ENCODE data around the gene ZMIZ1.

ZMIZ1 gene

DNA sequence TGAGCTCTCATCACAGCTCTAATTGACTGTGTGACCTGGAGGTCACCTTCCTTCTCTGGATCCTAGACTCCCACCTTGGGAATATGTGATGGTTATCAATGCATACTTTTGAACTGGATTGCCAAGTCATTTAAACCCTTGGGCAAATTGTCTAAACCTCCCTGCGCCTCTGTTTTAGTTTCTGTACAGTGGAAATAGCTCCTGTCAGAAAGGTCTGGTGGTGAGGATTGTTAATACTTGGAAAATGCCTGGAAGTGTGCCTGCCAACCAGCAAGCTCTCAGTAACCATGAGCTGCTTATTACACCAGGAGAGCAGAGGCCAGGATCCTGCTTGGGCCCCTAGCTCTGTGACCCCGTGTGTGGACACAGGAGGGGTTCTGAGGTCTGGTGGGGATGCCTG lies 169.8 kb downstream of the ZMIZ1 start:
- no peak for DNase-seq

DNA sequence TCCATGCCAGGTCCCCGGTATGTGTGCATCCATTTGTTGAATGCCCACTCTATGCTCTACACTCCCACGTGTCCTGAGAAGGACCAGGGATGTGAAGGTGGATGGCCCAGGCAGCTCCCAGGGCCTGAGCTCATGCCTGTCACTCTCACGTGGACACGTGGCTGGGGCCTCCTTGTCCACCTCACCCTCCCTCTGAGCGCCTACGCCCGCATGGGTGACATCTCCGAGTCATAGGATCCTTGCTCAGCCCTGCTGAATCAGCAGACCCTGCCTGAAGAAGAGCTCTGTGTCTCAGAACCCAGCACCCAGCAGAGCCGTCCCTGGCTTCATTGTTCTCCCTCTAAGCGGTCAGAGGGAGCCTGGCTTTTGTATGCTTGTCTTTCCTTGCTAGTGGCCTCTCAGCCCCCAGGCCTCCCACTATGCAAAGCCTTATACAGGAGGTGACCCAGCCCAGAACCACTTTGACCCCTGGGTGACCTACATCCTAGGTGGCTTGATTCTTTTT lies 170.6 kb downstream of the ZMIZ1 start:
- DNase-seq: no peak

DNA sequence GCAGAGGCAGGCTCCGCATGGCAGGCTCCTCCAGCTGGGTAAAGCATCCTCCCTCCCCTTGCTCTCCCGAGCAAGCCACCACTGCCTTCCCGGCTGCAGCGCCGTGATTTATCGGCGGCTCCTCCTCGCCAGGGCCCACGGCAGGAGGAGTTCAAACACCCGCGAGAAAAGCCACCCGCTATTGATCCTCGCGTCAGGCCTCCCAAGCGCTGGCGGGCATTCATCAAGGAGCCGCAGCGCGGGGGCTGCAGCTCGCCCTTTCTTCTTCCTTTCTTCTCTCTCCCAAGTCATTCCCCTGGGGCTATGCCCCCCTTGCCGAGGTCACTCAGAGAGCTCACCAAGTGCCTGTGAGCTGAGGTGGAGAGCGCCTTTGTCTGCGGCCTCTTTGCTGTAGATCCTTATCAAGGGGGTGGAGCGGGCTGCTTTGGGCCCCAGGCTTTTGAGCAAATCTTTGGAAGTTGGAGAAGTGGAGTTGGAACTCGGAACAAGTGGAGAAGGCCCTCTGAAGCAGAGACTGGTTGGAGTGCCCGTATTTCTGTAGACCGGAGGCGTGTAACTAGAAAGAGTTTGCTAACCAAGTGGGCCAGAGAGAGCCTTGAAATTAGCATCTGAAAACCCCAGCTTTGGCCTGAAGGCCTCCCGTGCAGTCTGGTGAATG lies 171.3 kb downstream of the ZMIZ1 start:
- DNase-seq: no peak

- DNase-seq: no peak
Measured at GRCh38 chr10:79241629-79241989, 172.8 kb downstream of the ZMIZ1 start.

GRCh38 chr10:79241990-79242619 lies 173.3 kb downstream of the ZMIZ1 start:
- DNase-seq: peak; percentile 74

- peak; percentile 22 for DNase-seq
Measured at GRCh38 chr10:79242620-79243152, 173.9 kb downstream of the ZMIZ1 start.

DNA sequence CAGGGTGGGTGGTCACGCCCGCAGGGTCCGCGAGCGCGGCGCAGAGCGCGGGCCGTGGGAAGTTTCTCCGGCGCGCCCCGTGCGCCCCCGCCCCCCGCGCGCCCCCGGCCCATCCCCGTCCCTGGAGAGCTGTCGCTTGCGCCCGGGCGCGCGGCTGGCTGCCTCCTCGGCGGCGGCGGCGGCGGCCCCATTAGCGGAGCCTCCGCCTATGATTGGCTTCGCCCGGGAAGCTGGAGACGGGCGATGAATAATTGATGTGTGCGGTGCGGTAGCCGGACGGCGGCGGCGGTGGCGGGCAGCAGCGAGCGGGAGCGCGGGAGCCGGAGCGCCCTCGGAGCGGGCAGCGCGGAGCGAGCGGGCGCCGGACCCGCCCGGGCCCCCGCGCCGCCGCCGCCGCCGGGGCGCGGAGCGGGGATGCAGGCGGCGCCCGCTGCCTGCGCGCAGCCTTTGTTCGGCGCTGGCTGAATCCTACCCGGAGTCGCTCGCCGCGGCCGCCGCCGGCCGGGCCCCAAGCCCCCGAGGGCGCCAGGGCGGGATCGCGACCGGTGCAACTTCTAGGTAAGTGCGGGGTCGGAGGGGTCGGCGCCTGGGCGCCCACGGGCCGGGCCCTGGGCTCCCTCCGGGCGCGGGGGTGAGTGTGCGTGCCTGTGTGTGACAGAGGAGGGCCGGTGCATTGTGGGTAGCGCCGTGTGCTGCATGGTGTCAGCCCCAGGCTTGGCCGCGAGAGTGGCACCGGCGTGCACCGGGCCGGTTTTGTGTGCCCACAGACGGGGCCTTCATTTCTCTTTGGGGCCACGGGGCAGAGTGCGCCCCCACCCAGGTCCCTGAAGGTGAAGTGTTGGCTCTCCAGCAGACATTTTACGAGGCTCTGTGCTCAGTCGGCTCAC lies 174.7 kb downstream of the ZMIZ1 start:
- peak; percentile 22 for DNase-seq

DNA sequence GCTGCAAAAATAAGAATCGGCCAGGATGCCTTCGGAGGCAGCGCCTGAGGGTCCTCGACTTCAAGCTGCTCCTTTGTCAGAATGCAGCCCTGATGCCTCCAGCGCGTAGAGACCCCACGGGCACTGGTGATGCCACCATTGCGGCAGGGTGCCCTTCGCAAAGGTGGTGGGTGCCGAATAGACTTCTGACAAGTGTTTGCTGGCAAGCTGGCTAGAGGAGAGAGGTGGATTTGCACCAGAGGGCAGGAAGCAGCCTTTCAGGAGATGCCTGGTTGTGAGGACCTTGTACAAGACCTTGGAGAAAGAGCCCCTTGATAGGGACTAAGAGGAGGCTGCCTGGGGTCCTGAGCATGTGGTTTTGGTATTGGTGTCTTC lies 175.3 kb downstream of the ZMIZ1 start:
- DNase-seq: no peak

GRCh38 chr10:79244841-79245504 lies 176.2 kb downstream of the ZMIZ1 start:
- peak; percentile 56 for DNase-seq

GRCh38 chr10:79245539-79246208 lies 176.9 kb downstream of the ZMIZ1 start:
- DNase-seq: no peak

- DNase-seq: no peak
Measured at GRCh38 chr10:79246209-79246581, 177.4 kb downstream of the ZMIZ1 start.

DNA sequence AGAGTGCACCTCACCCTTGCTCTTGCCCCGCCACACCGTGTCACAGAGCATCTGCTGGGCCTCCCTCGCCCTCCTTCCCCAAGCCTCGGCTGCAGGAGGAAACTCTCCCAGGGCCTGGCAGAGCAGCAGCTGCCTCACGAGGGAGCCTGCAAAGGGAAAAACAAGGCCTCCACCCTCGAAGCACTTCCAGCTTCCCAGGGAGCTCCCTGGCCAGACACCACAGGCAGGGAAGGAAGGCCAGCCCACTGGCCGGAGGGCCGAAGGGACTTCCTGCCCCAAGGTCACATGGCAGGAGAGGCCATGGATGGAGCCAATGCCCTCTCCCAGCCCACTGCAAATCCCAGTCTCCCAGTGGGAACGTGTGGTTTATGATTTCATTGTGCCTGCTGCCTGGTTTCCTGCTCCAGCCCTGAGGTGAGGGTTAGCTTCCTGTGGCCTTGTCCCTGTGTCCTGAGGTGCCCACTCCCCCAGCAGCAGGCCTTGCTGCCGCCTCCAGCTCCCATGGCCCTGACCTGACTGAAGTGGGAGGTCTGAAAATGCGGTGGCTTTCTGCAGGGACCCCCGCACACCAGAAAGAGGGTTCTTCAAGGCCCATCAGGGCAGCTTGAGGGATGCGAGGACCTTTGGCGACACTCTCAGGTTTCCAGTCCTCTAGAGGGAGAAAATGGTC lies 178.0 kb downstream of the ZMIZ1 start:
- no peak for DNase-seq

DNA sequence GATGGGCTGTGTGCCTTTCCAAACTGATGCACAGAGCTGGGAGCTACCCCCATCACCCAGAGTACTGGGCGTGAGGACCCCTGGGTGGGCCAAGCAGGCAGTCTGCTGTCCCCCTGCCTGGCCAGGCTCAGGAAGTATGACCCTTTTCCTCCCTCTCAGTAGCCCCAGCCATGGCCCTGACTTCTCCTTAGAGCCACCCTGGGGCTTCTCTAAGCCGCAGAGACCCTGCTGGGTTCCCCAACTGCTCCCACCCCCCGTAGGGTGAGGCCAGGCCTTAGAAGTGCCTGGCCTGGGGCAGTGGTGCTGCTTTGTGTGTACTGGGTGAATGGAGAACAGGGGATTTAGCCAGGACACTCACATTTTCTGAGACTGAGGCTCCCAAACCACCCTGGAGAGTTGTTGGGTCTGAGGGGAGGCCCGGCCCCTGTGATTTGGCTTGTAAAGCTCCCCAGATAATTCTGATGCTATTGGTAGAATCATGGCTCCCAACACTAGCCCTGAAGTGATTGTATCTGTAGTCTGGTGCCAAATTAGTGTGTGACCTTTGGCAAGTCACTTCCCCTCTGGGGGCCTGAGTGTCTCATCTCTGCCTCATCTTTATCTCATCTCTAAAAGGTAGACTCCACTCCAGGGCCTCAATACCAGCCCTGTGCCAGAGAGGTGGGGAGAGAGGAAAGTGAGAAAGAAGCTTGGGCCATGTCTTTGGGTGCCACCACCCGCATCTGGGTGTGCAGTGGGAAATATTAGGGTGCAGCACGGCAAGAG lies 178.8 kb downstream of the ZMIZ1 start:
- DNase-seq: no peak

DNA sequence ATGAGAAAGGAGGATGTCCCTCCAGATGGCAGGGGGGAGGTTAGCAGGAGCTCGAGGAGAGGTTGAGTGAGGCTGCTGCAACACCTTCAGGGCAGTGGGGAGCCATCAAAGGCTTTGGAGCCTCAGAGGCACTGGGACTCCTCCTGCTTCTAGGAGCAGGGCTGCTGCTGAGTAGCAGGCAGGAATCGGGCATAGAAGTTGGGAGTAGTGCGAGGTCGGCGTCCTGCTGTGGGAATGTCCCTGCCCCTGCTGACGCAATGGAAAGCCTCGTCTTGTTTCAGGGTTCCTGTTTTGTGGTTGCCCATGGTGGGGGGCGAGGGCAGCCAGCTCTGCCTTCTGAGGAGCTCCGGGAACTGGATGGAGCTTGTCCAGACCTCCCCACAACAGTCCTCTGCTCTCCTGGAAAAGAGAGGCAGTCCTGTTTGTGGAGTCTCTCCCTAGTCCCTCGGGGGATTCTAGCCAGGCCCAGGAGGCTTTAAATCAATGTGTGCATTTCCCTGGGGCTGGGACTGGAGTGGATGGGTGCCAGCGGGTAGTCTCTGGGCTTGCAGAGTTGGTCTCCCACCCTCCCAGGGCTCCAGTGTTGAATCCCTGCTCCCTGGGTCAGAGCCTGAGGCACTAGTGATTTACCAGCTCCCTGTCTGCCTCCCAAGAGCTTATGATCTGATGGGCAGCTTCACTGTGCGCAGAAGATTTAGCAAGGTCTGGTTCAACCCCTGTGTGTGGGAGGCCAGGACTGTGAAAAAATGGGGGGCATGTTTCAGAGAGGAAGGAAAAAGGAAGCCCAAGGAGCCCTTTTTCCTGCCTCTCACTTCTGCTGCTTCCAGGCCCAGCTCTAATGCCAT lies 179.8 kb downstream of the ZMIZ1 start:
- DNase-seq: peak; percentile 51

- no peak for DNase-seq
Measured at GRCh38 chr10:79249186-79250121, 180.7 kb downstream of the ZMIZ1 start.

DNA sequence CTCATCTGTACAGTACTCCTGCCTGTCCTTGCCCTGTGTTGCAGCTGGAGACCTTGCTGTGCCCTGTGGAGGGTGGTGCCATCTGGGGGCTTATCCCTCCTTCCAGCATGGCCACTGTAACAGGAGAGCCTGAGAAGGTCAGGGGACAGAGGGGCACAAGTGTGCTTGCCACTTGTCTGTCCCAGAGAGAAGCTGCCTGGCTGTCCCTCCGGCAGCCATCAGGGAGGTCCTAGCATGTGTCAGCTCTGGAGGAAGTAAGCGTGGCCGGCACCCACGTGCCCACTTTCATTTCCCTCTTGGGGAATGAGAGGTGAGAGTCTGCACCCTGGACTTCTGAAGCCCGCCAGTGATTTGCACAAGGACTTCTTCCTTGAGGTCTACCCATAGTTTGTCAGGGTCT lies 181.5 kb downstream of the ZMIZ1 start:
- no peak for DNase-seq

GRCh38 chr10:79252450-79252849 lies 183.7 kb downstream of the ZMIZ1 start:
- no peak for DNase-seq

DNA sequence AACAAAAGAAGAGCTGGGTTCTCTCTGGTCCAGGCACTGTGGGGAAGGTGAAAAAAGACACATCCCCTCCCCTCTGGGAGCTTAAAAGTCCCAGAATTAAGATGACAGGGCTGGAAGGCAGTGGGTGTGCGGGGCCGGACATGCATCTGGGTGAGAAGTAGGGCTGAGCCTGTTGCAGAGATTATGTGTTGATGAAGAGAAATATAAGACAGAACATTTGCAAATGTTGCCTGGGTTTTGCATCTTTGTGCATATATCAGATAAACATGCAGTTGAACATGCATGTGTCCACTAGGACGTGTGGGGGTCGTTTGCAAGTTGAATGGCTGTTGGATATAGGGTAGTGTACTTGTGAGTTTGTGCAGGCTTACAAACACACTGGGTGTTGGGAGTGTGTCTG lies 184.2 kb downstream of the ZMIZ1 start:
- no peak for DNase-seq

- DNase-seq: no peak
Measured at GRCh38 chr10:79253704-79254103, 184.9 kb downstream of the ZMIZ1 start.

Data from GF-D8 (cell line).